HepG2 (cell line): ENCODE measurements around the gene NPBWR2. TPM values are rescaled to one million over a fixed set of nuclear protein-coding genes. Genes with fewer than 3 reads are reported as not detected.

Experiments used
- FUBP1 ChIP-seq: sonication (generic); formaldehyde crosslinking; IDR thresholded peaks from 2 replicates; pipeline ENCODE4 v1.5.1; 2020; ENCODE audit warnings: missing genetic modification reagents, mild to moderate bottlenecking, borderline replicate concordance
- HMGA1 ChIP-seq: sonication (generic); formaldehyde crosslinking; conservative IDR thresholded peaks from 2 replicates; pipeline ENCODE4 v1.4.0; 2020; ENCODE audit warnings: missing genetic modification reagents
- IKZF1 ChIP-seq: fragments of 450-650 bp; IDR thresholded peaks from 2 replicates; pipeline ENCODE4 v1.7.1; 2016
- IKZF5 ChIP-seq: IDR thresholded peaks from 2 replicates; pipeline ENCODE4 v1.6.1; 2018; ENCODE audit warnings: missing genetic modification reagents, mild to moderate bottlenecking, missing compliant biosample characterization
- IRF1 ChIP-seq: sonication (generic); formaldehyde crosslinking; IDR thresholded peaks from 2 replicates; pipeline ENCODE4 v1.4.0; 2020; ENCODE audit warnings: low read depth, mild to moderate bottlenecking, missing genetic modification reagents
- IRX3 ChIP-seq: sonication (generic); formaldehyde crosslinking; IDR thresholded peaks from 2 replicates; pipeline ENCODE4 v1.8.1; 2023; ENCODE audit warnings: mild to moderate bottlenecking, low read depth, missing genetic modification reagents, borderline replicate concordance
- KDM5A ChIP-seq: fragments of 200-600 bp; sonication (generic); IDR thresholded peaks from 2 replicates; pipeline ENCODE4 v1.7.0; 2018; ENCODE audit warnings: antibody characterized with exemption, mild to moderate bottlenecking, low read length, borderline replicate concordance
- MAFG ChIP-seq: sonication (generic); formaldehyde crosslinking; IDR thresholded peaks from 2 replicates; pipeline ENCODE4 v1.5.1; 2020; ENCODE audit warnings: mild to moderate bottlenecking, missing genetic modification reagents
- MTA3 ChIP-seq: sonication (generic); formaldehyde crosslinking; IDR thresholded peaks from 2 replicates; pipeline ENCODE4 v1.4.0; 2020; ENCODE audit warnings: missing genetic modification reagents
- MTERF4 ChIP-seq: sonication (generic); formaldehyde crosslinking; IDR thresholded peaks from 2 replicates; pipeline ENCODE4 v1.8.0; 2023; ENCODE audit warnings: mild to moderate bottlenecking, missing genetic modification reagents
- NR2C2 ChIP-seq: sonication (generic); formaldehyde crosslinking; IDR thresholded peaks from 2 replicates; pipeline ENCODE4 v1.4.0; 2020; ENCODE audit warnings: missing genetic modification reagents, mild to moderate bottlenecking, moderate library complexity, borderline replicate concordance
- PRPF4 ChIP-seq: fragments of 200-400 bp; formaldehyde crosslinking; IDR thresholded peaks from 2 replicates; pipeline ENCODE4 v1.6.1; 2016; ENCODE audit warnings: low read length, low read depth; ENCODE audit not compliant: poor library complexity, severe bottlenecking
- RAD21 ChIP-seq: fragments of 450-650 bp; formaldehyde crosslinking; IDR thresholded peaks from 2 replicates; pipeline ENCODE4 v1.5.0; 2020; ENCODE audit warnings: mild to moderate bottlenecking
- ZBTB38 ChIP-seq: sonication (generic); formaldehyde crosslinking; IDR thresholded peaks from 2 replicates; pipeline ENCODE4 v1.5.1; 2020; ENCODE audit warnings: mild to moderate bottlenecking, missing genetic modification reagents
- ZNF124 ChIP-seq: sonication (generic); formaldehyde crosslinking; IDR thresholded peaks from 2 replicates; pipeline ENCODE4 v1.4.0; 2020; ENCODE audit warnings: missing genetic modification reagents
- ZNF607 ChIP-seq: sonication (generic); formaldehyde crosslinking; IDR thresholded peaks from 2 replicates; pipeline ENCODE4 v1.5.1; 2020; ENCODE audit warnings: missing genetic modification reagents, mild to moderate bottlenecking, borderline replicate concordance
- ZNF709 ChIP-seq: sonication (generic); formaldehyde crosslinking; IDR thresholded peaks from 2 replicates; pipeline ENCODE4 v1.5.0; 2020; ENCODE audit warnings: mild to moderate bottlenecking, missing genetic modification reagents
- ZNF784 ChIP-seq: sonication (generic); formaldehyde crosslinking; IDR thresholded peaks from 2 replicates; pipeline ENCODE4 v1.5.1; 2020; ENCODE audit warnings: missing genetic modification reagents, mild to moderate bottlenecking, borderline replicate concordance
- ZNF788 ChIP-seq: sonication (generic); formaldehyde crosslinking; IDR thresholded peaks from 2 replicates; pipeline ENCODE4 v1.5.0; 2020; ENCODE audit warnings: mild to moderate bottlenecking, missing genetic modification reagents, borderline replicate concordance
- ZXDC ChIP-seq: sonication (generic); formaldehyde crosslinking; IDR thresholded peaks from 2 replicates; pipeline ENCODE4 v1.5.0; 2020; ENCODE audit warnings: mild to moderate bottlenecking, missing genetic modification reagents
- polyA plus RNA-seq, 8 experiments: library from polyadenylated mRNA; depleted of rRNA in 3 of 8; stranded (reverse) in 7 of 8; unstranded in 1 of 8; fragments of >200 nt; fragmentation: Illumina TruSeq in 4 of 8; extraction: Trizol in 4 of 8; gene quantifications; 2 replicates each; pipeline versions ENCODE4 v1.2.1 to v1.2.3, GENCODE V29; 2011 to 2016; ENCODE audit warnings: low read depth in 4 of 8, missing spikeins in 1 of 8, mixed read lengths in 1 of 8; ENCODE audit not compliant: insufficient read depth in 1 of 8
- total RNA-seq, 5 experiments: library from RNA; depleted of rRNA; stranded (reverse); fragments of >200 nt; fragmentation: Illumina TruSeq; extraction: Trizol; gene quantifications; 2 replicates each; pipeline ENCODE4 v1.2.3, GENCODE V29; 2016; ENCODE audit warnings: low read depth in 1 of 5

NPBWR2 gene
- total and polyA plus RNA-seq, 2 of the 13 experiments (the other 11 are each of a cell fraction or from before 2014, with no cell fraction given), result not detected

GRCh38 chr20:64057628-64058498 is 49.5 kb downstream of the NPBWR2 start (continued):
- no peak for TF ChIP-seq ZBTB38
- no peak for TF ChIP-seq KDM5A
- no peak for TF ChIP-seq MTA3
- peak; percentile 69; the same call in 1 of the 2 replicates for TF ChIP-seq ZNF788 (CRISPR knock-in tag)
- no peak for TF ChIP-seq IRF1
- TF ChIP-seq ZNF124 (CRISPR knock-in tag), result no peak
- no peak for TF ChIP-seq IKZF1
- TF ChIP-seq PRPF4, result no peak
- peak; percentile 99 for TF ChIP-seq RAD21 (CRISPR knock-in tag)
- no peak for TF ChIP-seq HMGA1 (CRISPR knock-in tag)
- TF ChIP-seq ZNF709, result peak; percentile 67; the same call in 1 of the 2 replicates
- no peak for TF ChIP-seq ZNF784 (CRISPR knock-in tag)
- TF ChIP-seq IRX3 (CRISPR knock-in tag), result no peak
- TF ChIP-seq ZXDC (CRISPR knock-in tag), result 0 out of 2 replicates have a peak, but pooled peaks have one; percentile 77
- TF ChIP-seq FUBP1, result no peak
- 0 out of 2 replicates have a peak, but pooled peaks have one; percentile 64 for TF ChIP-seq MTERF4 (CRISPR knock-in tag)
- TF ChIP-seq NR2C2 (CRISPR knock-in tag), result peak; percentile 62; the same call in 1 of the 2 replicates
- no peak for TF ChIP-seq MAFG (CRISPR knock-in tag)
- TF ChIP-seq IKZF5, result peak; percentile 68; the same call in 1 of the 2 replicates
- no peak; the same call in 1 of the 2 replicates for TF ChIP-seq ZNF607 (CRISPR knock-in tag)
